ENCODE data around the gene NECTIN4.

NECTIN4 gene

DNA sequence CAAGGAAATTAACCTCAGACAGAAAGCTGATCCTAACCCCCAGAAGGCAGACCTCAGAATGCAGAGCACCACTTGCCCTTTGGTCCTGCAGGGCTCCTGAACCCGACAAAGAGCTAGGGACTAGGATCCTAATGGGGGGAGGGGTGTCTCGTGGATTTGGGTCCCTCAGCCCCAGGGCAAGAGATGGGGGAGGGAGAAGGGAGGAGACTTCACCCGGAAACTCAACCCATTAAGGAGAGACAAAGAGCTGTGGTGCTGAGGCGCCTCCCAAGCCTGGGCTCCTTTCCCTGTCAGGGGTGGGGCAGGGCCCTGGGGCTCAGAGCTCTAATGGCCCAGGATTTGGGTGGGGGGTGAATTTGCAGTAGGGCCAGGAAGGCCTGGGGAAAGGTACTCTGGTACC lies 2.9 kb downstream of the NECTIN4 start:
- Histone ChIP-seq H3K27ac (ENCODE audit: low read depth, low read length) (no peak overlapping the region), H3K9me2 (replicated peaks; ENCODE audit: insufficient read depth, low read length) (no peaks in the 10 kb centered on the region), H2AFZ (ENCODE audit: low read depth, low read length, severe bottlenecking) (no peak overlapping the region), H4K20me1 (ENCODE audit: low read depth, low read length) (no peaks in the 10 kb centered on the region), H3K9ac (ENCODE audit: low read length) (no peak overlapping the region), H3K79me2 (ENCODE audit: insufficient read depth, low read length) (no peaks in the 10 kb centered on the region), H3K4me3 (ENCODE audit: insufficient read depth, low read length, poor library complexity, severe bottlenecking) (no peak overlapping the region), H3K36me3 (ENCODE audit: low read length) (no peaks in the 10 kb centered on the region), H3K4me2 (ENCODE audit: low read depth, low read length, poor library complexity, severe bottlenecking) (no peak overlapping the region), H3K9me3 (ENCODE audit: insufficient read depth, low read length) (no peaks in the 10 kb centered on the region), H3K27me3 (ENCODE audit: low read length) (no peaks in the 10 kb centered on the region), H3F3A (ENCODE audit: insufficient read depth) (no peaks in the 10 kb centered on the region)
- no peak for TF ChIP-seq EZH2phosphoT487 (conservative IDR thresholded peaks at IDR 0.05; ENCODE audit: low read length)
- TF ChIP-seq, protein P1, sequence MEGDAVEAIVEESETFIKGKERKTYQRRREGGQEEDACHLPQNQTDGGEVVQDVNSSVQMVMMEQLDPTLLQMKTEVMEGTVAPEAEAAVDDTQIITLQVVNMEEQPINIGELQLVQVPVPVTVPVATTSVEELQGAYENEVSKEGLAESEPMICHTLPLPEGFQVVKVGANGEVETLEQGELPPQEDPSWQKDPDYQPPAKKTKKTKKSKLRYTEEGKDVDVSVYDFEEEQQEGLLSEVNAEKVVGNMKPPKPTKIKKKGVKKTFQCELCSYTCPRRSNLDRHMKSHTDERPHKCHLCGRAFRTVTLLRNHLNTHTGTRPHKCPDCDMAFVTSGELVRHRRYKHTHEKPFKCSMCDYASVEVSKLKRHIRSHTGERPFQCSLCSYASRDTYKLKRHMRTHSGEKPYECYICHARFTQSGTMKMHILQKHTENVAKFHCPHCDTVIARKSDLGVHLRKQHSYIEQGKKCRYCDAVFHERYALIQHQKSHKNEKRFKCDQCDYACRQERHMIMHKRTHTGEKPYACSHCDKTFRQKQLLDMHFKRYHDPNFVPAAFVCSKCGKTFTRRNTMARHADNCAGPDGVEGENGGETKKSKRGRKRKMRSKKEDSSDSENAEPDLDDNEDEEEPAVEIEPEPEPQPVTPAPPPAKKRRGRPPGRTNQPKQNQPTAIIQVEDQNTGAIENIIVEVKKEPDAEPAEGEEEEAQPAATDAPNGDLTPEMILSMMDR (IDR thresholded peaks at IDR 0.05; ENCODE audit: insufficient read depth, low read length, poor library complexity, severe bottlenecking), result no peak

DNA sequence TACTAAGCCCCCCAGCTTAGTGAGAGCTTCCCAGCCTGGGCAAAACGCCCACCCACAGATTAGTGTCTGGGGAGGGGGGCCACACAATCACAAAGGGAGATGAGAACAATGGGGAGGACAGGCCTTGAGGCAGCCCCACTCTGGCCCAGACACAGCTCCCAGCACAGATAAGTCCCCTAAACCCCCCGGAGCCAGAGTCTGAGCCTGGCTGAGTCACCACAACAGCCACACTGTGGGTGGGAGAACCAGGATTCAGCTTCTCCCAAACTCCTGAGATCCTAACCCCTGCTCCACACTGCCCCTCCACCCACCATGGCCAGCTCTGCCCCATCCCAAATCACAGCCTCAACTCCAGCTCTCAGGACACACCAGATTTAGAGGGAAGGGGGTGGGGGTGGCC lies 4.2 kb downstream of the NECTIN4 start:
- Histone ChIP-seq H3K9me3 (ENCODE audit: insufficient read depth, low read length) (no peaks in the 10 kb centered on the region), H3K27me3 (ENCODE audit: low read length) (no peaks in the 10 kb centered on the region), H3F3A (ENCODE audit: insufficient read depth) (no peaks in the 10 kb centered on the region), H3K9me2 (replicated peaks; ENCODE audit: insufficient read depth, low read length) (no peaks in the 10 kb centered on the region), H3K27ac (ENCODE audit: low read depth, low read length) (no peak overlapping the region), H2AFZ (ENCODE audit: low read depth, low read length, severe bottlenecking) (no peak overlapping the region), H3K36me3 (ENCODE audit: low read length) (no peaks in the 10 kb centered on the region), H3K9ac (ENCODE audit: low read length) (no peak overlapping the region), H3K4me2 (ENCODE audit: low read depth, low read length, poor library complexity, severe bottlenecking) (no peak overlapping the region), H4K20me1 (ENCODE audit: low read depth, low read length) (no peaks in the 10 kb centered on the region), H3K79me2 (ENCODE audit: insufficient read depth, low read length) (no peaks in the 10 kb centered on the region), H3K4me3 (ENCODE audit: insufficient read depth, low read length, poor library complexity, severe bottlenecking) (no peak overlapping the region)
- TF ChIP-seq, protein P1 (IDR thresholded peaks at IDR 0.05; ENCODE audit: insufficient read depth, low read length, poor library complexity, severe bottlenecking), result no peak
- no peak for TF ChIP-seq EZH2phosphoT487 (conservative IDR thresholded peaks at IDR 0.05; ENCODE audit: low read length)

DNA sequence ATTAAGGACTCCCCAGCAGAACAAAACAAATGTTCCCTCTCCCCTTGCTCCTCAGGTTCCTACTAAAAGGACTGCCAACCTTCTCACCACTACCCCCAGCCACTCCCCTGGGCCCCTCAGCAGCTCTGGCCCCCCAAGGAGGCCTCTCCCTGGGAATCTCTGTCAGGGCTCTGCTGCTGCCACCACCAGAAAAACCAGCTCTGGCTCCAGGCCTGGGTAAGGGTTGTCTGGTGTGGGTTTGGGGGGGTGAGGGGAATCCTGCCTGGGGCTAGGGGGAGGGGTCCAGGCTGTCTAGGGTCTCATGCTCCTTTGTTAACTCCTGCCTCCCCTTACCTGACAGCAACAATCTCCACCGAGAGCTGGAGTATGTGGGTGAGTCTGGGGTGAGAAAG lies 4.8 kb downstream of the NECTIN4 start:
- H3K9me3 ChIP-seq (ENCODE audit: insufficient read depth, low read length), result no peaks in the 10 kb centered on the region
- no peak overlapping the region for H3K4me3 ChIP-seq (ENCODE audit: insufficient read depth, low read length, poor library complexity, severe bottlenecking)
- H2AFZ ChIP-seq (ENCODE audit: low read depth, low read length, severe bottlenecking), result no peak overlapping the region
- H3K36me3 ChIP-seq (ENCODE audit: low read length), result no peaks in the 10 kb centered on the region
- no peak overlapping the region for H3K27ac ChIP-seq (ENCODE audit: low read depth, low read length)
- H3K9me2 ChIP-seq (replicated peaks; ENCODE audit: insufficient read depth, low read length), result no peaks in the 10 kb centered on the region
- no peaks in the 10 kb centered on the region for H3F3A ChIP-seq (ENCODE audit: insufficient read depth)
- no peaks in the 10 kb centered on the region for H3K79me2 ChIP-seq (ENCODE audit: insufficient read depth, low read length)
- TF ChIP-seq, protein P1 (IDR thresholded peaks at IDR 0.05; ENCODE audit: insufficient read depth, low read length, poor library complexity, severe bottlenecking), result no peak
- no peak for TF ChIP-seq EZH2phosphoT487 (conservative IDR thresholded peaks at IDR 0.05; ENCODE audit: low read length)
- H3K9ac ChIP-seq (ENCODE audit: low read length), result no peak overlapping the region
- no peaks in the 10 kb centered on the region for H3K27me3 ChIP-seq (ENCODE audit: low read length)
- no peaks in the 10 kb centered on the region for H4K20me1 ChIP-seq (ENCODE audit: low read depth, low read length)
- H3K4me2 ChIP-seq (ENCODE audit: low read depth, low read length, poor library complexity, severe bottlenecking), result no peak overlapping the region
